Measurements from ENCODE around the gene LRP6.

DNA sequence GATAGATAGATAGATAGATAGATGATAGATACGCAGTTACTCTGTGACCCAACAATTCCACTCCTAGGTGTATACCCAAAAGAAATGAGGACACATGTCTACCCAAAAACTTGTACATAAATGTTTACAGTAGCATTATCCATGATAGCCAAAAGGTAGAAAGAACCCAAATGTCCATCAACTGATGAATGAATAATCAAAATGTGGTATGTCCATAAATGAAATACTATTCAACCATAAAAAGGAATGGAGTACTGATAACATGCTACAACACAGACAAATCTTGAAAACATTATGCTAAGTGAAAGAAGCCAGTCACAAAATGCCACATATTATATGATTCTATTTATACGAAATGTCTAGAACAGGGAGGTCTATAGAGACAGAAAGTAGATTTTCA is 36.1 kb upstream of the LRP6 start:
- TF ChIP-seq, protein P1, sequence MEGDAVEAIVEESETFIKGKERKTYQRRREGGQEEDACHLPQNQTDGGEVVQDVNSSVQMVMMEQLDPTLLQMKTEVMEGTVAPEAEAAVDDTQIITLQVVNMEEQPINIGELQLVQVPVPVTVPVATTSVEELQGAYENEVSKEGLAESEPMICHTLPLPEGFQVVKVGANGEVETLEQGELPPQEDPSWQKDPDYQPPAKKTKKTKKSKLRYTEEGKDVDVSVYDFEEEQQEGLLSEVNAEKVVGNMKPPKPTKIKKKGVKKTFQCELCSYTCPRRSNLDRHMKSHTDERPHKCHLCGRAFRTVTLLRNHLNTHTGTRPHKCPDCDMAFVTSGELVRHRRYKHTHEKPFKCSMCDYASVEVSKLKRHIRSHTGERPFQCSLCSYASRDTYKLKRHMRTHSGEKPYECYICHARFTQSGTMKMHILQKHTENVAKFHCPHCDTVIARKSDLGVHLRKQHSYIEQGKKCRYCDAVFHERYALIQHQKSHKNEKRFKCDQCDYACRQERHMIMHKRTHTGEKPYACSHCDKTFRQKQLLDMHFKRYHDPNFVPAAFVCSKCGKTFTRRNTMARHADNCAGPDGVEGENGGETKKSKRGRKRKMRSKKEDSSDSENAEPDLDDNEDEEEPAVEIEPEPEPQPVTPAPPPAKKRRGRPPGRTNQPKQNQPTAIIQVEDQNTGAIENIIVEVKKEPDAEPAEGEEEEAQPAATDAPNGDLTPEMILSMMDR (IDR thresholded peaks at IDR 0.05 in 8 of 11, conservative IDR thresholded peaks at IDR 0.05 in 3 of 11) = no peak
- TF ChIP-seq POLR2A (IDR thresholded peaks at IDR 0.05) = no peak
